HG03108 (cell line): ENCODE results near the gene SMIM34.
A peak's percentile ranks its signal among the peaks of the same experiment; 100 is the strongest.
"Not testable (repeated sequence)": the region's sequence is repeated elsewhere in the genome, so short reads cannot be mapped to it uniquely, and the experiment has no call there.

Experiments
- ATAC-seq: cut with Tn5 transposase; IDR thresholded peaks from one replicate; pipeline ENCODE4 v1.9.1; 2021; ENCODE audit warnings: moderate library complexity; ENCODE audit not compliant: unreplicated experiment

The SMIM34 gene

GRCh38 chr21:34423805-34424204 lies at the start of gene SMIM34:
TSS of gene SMIM34 (minus strand) at chr21:34423951. CDS start at chr21:34423839, 112 bp downstream.
- ATAC-seq: not testable (repeated sequence)

- not testable (repeated sequence) for ATAC-seq
Measured at GRCh38 chr21:34467333-34467732, 43.6 kb upstream of the SMIM34 start.

GRCh38 chr21:34459426-34459825 lies 35.7 kb upstream of the SMIM34 start:
- ATAC-seq: not testable (repeated sequence)

DNA sequence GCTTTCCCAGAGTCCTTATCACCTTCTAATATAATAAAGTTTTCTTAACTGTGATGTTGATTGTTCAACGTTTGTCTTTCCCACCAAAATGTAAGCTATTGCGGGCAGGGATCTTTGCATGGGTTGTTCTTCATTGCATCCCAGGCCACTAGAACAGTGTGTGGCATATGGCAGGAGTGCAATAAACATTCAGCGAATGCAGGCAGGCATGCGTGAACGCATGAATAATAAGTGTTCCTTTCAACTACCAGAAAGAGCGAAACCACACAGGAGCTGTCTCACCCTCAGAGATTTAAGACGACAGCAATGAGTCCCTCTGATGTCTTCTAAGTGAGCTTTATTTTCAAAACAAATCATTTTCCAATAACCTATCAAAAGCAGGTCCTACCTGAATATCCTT lies 34.5 kb upstream of the SMIM34 start:
- ATAC-seq: not testable (repeated sequence)

- not testable (repeated sequence) for ATAC-seq
Measured at GRCh38 chr21:34456180-34456579, 32.4 kb upstream of the SMIM34 start.

DNA sequence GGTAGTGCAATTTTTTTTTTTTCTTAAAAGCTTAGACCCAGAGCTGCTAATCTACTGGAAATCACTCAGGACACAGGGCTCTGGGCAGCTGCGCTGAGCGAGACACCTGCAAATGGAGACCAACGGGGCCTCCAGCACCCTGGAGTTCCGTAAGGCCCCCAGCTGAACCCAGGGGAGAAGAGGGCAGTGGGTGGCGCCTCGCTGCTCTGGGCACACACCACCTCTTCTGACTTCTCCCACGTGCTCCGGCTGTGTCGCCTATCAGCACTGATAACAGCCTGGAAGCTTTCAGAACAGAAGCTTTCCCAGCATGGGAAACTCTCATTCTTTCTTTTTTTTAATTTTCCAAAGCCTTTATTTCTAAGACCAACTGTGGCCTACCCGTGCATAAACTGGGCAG lies 31.9 kb upstream of the SMIM34 start:
- not testable (repeated sequence) for ATAC-seq

- ATAC-seq: not testable (repeated sequence)
Measured at GRCh38 chr21:34447018-34447417, 23.3 kb upstream of the SMIM34 start.

DNA sequence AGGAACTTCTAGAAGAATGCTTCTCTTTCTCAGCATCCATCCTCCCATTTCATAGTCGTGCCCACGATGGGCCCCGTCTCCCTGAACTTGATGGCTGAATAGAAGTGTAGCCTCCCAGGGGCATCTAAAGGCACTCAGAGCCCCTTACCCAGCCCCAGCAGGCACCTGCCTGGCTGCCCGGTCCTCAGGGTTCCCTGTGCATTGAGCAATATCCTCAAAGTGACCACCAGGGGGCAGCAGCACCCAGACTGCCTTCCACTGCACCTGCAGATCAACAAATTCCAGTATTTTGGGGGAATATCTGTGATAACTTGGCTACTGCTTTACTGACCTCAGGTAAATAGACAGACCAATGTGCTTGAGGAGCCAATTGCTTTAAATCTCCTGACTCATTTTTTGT lies 19.7 kb upstream of the SMIM34 start:
- not testable (repeated sequence) for ATAC-seq

DNA sequence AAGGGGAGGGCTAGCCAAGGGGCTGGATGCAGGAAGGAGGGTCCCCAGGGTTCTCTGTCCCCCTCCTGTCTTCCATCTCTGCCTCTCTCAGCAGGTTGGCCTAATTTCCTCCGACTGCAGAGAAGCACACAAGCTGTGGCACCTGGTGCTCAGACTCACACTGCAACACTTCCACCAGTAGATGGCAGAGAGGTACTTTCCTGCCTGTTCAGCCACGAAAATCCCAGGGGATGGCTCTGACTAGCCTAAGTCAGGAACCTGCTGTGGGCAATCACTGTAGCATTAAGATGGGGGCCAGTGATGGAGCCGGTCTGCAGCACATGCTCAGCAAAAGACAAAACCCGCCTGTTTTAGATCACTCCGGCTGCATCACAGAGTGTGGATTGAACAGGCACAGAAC lies 6.0 kb upstream of the SMIM34 start:
- not testable (repeated sequence) for ATAC-seq

- not testable (repeated sequence) for ATAC-seq
Measured at GRCh38 chr21:34428441-34428840, 4.7 kb upstream of the SMIM34 start.

GRCh38 chr21:34427339-34427738 lies 3.6 kb upstream of the SMIM34 start:
- ATAC-seq: not testable (repeated sequence)

GRCh38 chr21:34417448-34418077 lies 6.2 kb downstream of the SMIM34 start:
- not testable (repeated sequence) for ATAC-seq

- ATAC-seq: not testable (repeated sequence)
Measured at GRCh38 chr21:34407294-34407693, 16.5 kb downstream of the SMIM34 start.

- ATAC-seq: not testable (repeated sequence)
Measured at GRCh38 chr21:34406676-34407075, 17.1 kb downstream of the SMIM34 start.

DNA sequence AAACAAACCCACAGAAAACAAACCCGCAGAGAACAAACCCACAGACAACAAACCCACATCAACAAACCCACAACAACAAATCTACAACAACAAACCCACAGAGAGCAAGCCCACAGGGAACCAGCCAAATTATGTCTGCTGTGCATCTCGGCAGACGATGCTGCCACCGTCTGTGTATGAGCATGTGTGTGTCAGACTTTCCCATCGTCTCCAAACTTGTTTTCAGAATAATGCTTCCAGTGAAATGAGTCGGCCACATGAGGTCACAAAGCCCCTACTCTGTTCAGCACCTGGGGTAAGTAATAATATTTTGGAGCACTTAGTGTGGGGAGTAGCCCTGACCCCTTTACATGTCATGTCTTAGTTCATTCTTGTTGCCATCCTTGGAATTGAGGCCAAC lies 17.6 kb downstream of the SMIM34 start:
- not testable (repeated sequence) for ATAC-seq

- ATAC-seq: not testable (repeated sequence)
Measured at GRCh38 chr21:34405686-34406085, 18.1 kb downstream of the SMIM34 start.

DNA sequence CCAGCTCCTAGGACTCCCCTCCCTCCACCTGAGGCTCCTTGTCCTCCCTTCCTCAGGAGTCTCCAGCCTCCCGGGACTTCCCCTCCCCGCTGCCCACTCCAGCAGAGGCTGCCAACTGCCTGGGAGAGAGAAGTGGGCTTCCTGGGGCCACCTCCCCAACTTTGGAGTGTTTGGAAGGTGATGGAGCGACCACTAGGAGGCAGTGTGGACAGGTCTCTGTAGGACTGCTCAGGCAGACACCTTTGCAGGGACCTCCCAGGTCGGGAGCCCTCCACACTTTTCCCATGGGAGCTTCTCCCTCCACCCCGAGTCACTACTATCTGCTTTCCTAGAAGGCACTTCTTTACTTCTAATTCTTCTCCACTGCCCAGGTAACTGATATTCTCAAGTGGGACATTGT lies 19.0 kb downstream of the SMIM34 start:
- ATAC-seq: not testable (repeated sequence)

GRCh38 chr21:34400522-34400921 lies 23.2 kb downstream of the SMIM34 start:
- not testable (repeated sequence) for ATAC-seq

- ATAC-seq: peak; percentile 92
Measured at GRCh38 chr21:34383724-34384415, 39.9 kb downstream of the SMIM34 start.

GRCh38 chr21:34383138-34383537 lies 40.6 kb downstream of the SMIM34 start:
- not testable (repeated sequence) for ATAC-seq

DNA sequence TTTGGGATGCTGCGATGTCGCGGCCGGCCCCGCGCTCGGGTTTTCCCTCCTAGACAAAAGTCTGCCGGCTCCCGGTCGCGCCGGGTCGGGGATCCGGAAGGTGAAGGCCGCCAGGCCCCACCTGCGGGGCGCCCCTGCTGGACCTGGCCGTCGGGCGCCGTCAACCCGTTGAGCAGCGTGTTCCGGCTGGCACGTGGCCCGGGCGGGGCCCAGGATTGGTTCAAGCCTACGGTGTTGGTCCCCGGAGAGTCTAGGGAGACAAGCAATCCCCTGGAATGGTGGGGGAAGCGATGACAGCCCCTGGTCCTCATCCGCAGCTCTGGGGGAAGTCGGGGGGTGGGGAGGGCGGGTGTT lies 48.2 kb downstream of the SMIM34 start:
- peak; percentile 55 for ATAC-seq

DNA sequence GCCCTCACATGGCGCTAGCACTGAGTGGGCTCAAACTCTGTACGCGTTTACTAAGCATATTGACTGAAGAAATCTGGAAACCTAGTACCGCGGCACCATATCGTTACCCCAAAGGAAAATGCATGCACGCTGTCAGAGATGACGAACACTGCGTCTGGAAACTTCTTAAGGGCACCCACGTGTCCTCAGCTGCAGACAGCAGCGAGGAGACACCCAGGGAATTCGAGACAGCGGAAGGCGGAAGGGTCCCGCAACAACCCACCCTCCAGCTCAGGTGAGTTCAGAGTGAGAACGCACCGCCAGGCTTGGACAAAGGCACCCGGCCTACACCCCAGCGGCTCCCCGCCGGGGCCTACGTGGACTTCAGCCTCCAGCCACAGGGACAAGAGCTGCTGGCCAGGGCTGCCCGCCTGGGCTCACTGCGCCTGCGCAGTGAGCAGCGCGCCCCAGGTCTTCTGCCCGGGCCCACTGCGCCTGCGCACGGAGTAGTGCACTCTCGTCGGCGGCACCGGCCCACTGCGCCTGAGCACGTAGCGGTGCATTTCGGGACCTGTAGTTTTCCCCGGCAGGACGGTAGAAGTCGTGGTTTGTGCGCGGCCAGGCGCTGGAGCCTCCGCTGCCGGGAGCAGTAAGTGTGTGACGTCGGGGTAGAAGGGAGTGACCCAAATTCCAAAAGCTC lies 48.7 kb downstream of the SMIM34 start, which contains the start of gene SMIM11:
Gene SMIM11, plus strand, starts transcription at position 568 of the 679 bp plus-strand sequence. CDS start 3,998 bp downstream, outside the sequence.
- ATAC-seq: peak; percentile 95
